Neuron (in vitro differentiated cells): ENCODE measurements around the gene ATP10A.

Source experiments
- H2AFZ ChIP-seq: one replicate; pipeline ENCODE4 v1.6.1; 2013; ENCODE audit warnings: low read depth, mild to moderate bottlenecking, inconsistent platforms, low read length, moderate library complexity
- H3K27me3 ChIP-seq: one replicate; pipeline ENCODE4 v1.6.1; 2013; ENCODE audit warnings: low read length; ENCODE audit not compliant: insufficient read depth
- H3K36me3 ChIP-seq: one replicate; pipeline ENCODE4 v1.6.1; 2013; ENCODE audit warnings: low read length; ENCODE audit not compliant: insufficient read depth
- H3K4me1 ChIP-seq: one replicate; pipeline ENCODE4 v1.6.1; 2013; ENCODE audit warnings: low read length; ENCODE audit not compliant: insufficient read depth
- H3K4me3 ChIP-seq: 2 replicates; pipeline ENCODE4 v1.5.1; 2013; ENCODE audit warnings: mild to moderate bottlenecking, low read length, moderate library complexity
- H3K9me3 ChIP-seq: one replicate; pipeline ENCODE4 v1.6.1; 2013; ENCODE audit warnings: low read length

ATP10A gene

DNA sequence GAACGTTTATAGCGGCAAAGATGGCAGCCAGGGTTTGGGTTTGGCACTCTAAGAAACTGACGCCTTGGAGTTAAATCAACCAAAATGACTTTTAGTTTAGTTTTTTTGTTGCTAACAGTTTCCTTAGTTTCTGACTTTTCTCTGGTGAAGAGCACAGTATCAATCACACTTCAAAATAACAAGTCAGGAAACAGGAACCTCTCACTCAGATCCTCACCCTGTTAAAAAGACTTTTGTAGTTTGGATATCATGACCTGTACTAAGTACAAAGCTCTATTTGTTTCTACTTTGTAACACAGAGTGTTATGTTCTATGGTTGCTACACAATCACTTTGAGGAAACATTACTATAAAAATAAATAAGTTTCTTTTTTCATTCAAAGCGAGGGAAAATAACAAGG is 51.1 kb downstream of the ATP10A start:
- H2AFZ ChIP-seq, result no peak overlapping the region
- no peak overlapping the region for H3K4me3 ChIP-seq

DNA sequence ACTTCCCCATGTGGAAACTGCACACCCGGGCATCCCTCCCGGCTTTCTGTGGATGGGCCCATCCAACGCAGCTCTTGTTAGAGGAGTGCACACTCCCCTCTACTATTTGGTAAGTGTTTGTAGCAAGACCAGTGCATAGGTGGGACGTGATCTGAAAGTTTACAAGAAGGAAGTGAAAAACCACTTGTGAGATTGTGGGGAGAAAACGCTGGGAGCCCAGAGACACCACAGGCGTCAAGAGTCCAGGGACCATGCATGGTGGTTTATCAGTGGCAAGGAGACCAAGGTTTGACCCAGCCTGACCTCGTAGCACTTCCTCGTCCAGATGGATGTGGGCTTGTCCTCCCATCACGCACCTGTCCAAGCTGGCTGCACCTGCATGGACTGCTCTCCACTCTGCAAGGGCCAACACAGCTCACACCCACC is 51.6 kb downstream of the ATP10A start:
- no peaks in the 10 kb centered on the region for H3K36me3 ChIP-seq
- H3K4me1 ChIP-seq, result peaks cover 5% of the 10 kb centered on the region
- no peak overlapping the region for H2AFZ ChIP-seq
- H3K4me3 ChIP-seq, result no peak overlapping the region
- no peaks in the 10 kb centered on the region for H3K27me3 ChIP-seq
- H3K9me3 ChIP-seq, result no peaks in the 10 kb centered on the region

More for the DNA sequence above, 51.1 kb downstream of the ATP10A start:
- H3K9me3 ChIP-seq, result no peaks in the 10 kb centered on the region
- no peaks in the 10 kb centered on the region for H3K36me3 ChIP-seq
- no peaks in the 10 kb centered on the region for H3K27me3 ChIP-seq
- H3K4me1 ChIP-seq, result peaks cover 5% of the 10 kb centered on the region

DNA sequence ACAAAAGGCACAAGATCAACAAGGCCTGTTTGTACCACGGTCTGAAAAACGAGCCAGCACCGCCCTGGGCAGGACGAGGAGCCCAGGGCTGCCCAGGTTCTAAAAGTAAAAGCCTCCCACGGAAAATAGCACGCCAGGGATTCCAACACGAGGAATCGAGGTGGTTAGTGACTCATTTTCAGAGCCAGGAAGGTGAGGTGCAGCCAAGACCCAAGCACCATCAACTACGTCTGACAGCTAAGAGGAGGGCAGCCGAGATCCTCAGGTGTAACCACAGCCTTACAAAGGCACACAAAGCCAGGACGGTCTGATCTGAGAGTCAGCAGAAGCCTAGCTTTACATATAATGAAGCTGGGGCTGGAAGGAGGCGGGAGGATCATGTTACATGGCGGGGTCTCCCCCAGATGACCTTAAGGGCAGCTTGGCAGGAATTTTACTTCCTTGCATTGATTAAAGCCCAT is 52.5 kb downstream of the ATP10A start:
- H3K36me3 ChIP-seq, result no peaks in the 10 kb centered on the region
- no peaks in the 10 kb centered on the region for H3K9me3 ChIP-seq
- H3K4me3 ChIP-seq, result no peak overlapping the region
- peaks cover 5% of the 10 kb centered on the region for H3K4me1 ChIP-seq
- no peaks in the 10 kb centered on the region for H3K27me3 ChIP-seq
- no peak overlapping the region for H2AFZ ChIP-seq

DNA sequence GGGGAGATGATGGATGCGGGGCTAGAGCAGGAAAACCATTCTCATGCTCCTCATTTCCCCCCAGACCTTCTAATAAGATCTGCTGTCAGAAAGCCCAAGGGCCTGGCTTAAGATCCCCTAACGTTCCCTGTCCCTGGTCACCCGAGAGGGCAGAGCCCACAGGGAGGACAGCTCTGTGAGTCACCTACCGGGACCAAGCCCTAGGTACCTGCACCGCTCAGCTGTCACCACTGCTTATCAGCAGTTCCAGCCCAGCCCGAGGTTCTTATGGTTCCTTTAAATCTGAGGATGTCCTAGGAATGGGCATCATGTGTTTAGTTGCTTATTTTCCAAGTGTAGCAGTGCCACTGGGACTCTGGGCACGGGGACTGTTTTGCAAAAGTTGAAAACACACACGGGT is 53.0 kb downstream of the ATP10A start:
- no peak overlapping the region for H2AFZ ChIP-seq
- H3K27me3 ChIP-seq, result no peaks in the 10 kb centered on the region
- no peak overlapping the region for H3K4me3 ChIP-seq
- H3K9me3 ChIP-seq, result no peaks in the 10 kb centered on the region
- no peaks in the 10 kb centered on the region for H3K36me3 ChIP-seq
- H3K4me1 ChIP-seq, result peaks cover 5% of the 10 kb centered on the region

DNA sequence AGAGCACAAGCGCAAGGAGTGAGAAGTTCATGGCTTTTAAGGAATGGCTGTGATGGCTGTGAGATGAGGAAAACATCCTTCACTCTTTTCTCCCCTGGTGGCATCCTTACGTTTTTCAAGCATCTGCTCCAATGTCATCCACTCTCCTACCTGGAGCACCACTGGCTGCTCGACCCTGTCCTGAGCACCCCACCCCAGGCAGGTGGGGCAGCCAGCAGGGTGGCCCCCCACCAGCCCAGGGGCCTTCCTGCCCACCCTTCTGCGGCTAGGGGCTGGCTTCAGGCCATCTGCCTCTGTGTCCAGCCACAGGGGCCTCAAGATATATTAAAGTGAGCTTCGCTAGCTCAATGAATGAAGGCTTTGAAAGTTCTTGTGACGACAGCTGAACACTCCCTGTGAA is 56.1 kb downstream of the ATP10A start:
- Histone ChIP-seq H3K4me1 (peaks cover 5% of the 10 kb centered on the region), H3K9me3 (no peaks in the 10 kb centered on the region), H3K27me3 (no peaks in the 10 kb centered on the region), H3K4me3 (no peak overlapping the region), H2AFZ (no peak overlapping the region), H3K36me3 (no peaks in the 10 kb centered on the region)

DNA sequence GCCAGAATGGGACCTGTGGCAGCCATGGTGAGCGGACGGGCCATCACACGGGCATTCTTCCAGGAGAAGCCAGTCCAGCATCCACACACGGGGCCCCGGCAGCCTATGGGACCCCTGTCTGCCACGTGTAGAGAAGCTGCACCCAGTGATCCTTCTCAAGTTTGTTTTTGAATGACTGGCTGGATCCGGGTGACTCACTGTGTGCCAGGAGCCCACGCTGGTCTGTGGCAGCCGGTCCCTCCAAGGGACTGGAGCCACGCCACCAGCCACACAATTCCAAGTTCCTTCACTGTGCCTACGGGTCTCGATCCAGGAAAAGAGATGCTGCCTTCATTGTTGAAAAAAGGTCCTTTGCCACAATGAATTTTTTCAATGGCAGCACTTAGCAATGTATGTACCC is 58.1 kb downstream of the ATP10A start:
- Histone ChIP-seq H3K4me3 (no peak overlapping the region), H3K36me3 (no peaks in the 10 kb centered on the region), H3K27me3 (no peaks in the 10 kb centered on the region), H2AFZ (no peak overlapping the region), H3K9me3 (no peaks in the 10 kb centered on the region), H3K4me1 (no peaks in the 10 kb centered on the region)

DNA sequence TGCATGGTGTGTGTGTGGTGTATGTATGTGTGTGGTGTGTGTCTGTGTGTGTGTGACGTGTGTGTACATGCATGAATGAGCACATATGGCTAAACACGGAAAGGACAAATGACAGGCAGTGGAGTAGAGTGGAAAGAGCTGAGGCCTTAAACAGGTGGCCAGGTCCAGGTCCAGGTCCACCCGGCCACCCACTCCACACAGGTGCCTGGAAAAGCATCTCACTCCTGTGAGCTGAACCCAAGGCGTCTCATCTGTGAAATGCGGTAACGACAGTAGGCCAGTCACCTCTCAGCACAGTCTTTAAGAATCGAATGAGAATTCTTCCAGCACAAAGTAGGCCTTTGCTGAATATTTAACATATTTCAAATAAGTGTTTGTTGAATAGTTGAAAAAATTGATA is 58.7 kb downstream of the ATP10A start:
- Histone ChIP-seq H3K4me3 (no peak overlapping the region), H3K27me3 (no peaks in the 10 kb centered on the region), H3K36me3 (no peaks in the 10 kb centered on the region), H3K4me1 (no peaks in the 10 kb centered on the region), H2AFZ (no peak overlapping the region), H3K9me3 (no peaks in the 10 kb centered on the region)

DNA sequence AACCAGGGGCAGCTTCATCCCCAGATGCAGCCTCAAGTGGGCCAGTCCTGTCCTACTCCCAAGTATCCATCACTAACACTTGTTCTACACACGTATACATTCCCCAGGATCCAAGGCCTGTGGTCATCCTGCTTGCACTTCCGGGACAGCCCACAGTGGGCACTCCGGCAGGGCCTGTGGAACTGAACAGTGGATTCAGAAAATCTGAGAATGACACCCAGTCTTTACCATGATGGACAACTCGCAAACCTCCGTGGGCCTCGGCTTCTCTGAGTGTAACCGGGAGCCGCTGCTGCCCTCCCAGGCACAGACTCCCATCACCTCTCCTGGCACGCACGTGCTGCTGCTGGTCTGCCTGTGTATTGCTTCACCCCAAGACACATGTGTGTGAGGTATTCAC is 59.6 kb downstream of the ATP10A start:
- Histone ChIP-seq H2AFZ (no peak overlapping the region), H3K4me1 (no peaks in the 10 kb centered on the region), H3K9me3 (no peaks in the 10 kb centered on the region), H3K27me3 (no peaks in the 10 kb centered on the region), H3K36me3 (no peaks in the 10 kb centered on the region), H3K4me3 (no peak overlapping the region)

DNA sequence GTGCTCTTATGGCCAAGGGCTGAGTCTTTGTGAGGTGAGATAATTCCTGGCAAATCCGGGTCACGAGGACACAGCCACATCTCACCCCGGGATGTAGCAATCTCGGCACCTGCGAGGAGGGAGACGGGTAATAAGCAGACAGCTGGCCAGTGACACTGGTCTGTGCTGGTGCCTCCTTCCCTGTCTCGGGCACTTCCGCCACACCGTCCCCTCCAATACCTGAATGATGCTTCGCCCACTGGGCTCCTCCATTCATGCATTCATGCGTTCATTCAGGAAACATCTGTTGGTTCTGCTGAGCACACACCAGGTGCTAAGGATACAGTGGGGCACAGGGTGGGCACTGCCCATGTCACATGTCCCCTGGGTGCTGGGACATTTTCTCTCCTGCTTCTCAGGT is 60.1 kb downstream of the ATP10A start:
- Histone ChIP-seq H3K27me3 (no peaks in the 10 kb centered on the region), H3K36me3 (no peaks in the 10 kb centered on the region), H3K9me3 (no peaks in the 10 kb centered on the region), H3K4me3 (no peak overlapping the region), H3K4me1 (no peaks in the 10 kb centered on the region), H2AFZ (no peak overlapping the region)

DNA sequence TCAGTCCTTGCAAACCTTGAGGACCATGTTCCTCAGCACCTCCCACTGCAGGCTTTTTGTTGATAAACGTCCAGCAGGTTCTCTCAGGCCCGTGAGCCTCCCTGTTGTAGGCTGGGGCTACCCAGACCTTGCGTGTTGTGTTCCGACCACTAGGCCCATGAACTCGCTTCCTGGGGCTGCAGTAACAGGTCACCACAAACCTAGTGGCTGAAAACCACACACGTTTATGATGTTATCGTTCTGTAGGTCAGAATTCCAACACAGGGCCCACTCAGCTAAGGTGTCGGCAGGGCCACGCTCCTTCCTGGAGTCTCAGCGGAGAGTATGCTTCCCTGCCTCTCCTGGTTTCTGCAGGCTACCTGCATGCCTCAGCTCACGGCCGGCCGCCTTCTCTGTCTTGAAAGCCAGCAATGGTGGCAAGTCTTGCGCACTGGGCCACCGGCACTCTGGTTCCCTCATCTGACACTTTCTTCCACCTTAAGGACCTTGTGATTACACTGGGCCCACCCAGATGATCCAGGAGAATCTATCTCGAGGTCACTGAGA is 60.8 kb downstream of the ATP10A start:
- Histone ChIP-seq H3K36me3 (no peaks in the 10 kb centered on the region), H3K9me3 (no peaks in the 10 kb centered on the region), H2AFZ (no peak overlapping the region), H3K4me1 (no peaks in the 10 kb centered on the region), H3K27me3 (no peaks in the 10 kb centered on the region), H3K4me3 (no peak overlapping the region)

DNA sequence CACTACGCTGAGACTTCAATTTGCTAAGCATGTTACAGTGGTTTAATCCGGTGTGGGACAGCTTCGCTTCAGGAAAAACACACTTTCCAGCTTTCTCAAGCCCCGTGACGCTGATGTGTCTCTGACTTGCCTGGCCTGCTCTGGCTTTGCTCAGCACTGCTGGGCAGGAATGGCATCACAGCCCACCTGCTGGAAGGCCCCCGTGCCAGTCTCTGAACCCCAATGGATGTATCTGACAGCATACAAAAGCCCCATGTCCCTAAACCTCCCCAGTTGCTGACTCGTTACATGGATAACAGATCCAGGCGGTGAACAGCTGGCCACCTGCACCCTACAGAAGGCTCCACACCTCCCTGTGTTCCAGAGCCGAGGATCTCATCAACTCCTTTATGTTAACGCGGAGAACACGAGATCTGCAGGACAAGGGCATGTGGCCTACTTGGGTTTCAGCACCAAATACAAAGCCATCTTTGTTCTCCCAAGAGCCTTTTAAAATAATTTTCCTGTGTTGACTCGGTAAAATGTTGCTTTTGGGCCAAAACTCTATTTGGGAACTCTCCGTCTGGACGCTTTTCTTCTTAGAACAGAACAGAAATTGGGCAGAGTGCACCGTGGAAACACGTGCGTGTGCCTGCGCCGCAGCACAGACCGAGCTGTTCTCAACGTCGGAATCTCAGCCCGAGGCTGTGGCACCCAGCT is 61.4 kb downstream of the ATP10A start:
- Histone ChIP-seq H3K27me3 (no peaks in the 10 kb centered on the region), H3K4me1 (no peaks in the 10 kb centered on the region), H3K36me3 (no peaks in the 10 kb centered on the region), H3K9me3 (no peaks in the 10 kb centered on the region), H2AFZ (no peak overlapping the region), H3K4me3 (no peak overlapping the region)

DNA sequence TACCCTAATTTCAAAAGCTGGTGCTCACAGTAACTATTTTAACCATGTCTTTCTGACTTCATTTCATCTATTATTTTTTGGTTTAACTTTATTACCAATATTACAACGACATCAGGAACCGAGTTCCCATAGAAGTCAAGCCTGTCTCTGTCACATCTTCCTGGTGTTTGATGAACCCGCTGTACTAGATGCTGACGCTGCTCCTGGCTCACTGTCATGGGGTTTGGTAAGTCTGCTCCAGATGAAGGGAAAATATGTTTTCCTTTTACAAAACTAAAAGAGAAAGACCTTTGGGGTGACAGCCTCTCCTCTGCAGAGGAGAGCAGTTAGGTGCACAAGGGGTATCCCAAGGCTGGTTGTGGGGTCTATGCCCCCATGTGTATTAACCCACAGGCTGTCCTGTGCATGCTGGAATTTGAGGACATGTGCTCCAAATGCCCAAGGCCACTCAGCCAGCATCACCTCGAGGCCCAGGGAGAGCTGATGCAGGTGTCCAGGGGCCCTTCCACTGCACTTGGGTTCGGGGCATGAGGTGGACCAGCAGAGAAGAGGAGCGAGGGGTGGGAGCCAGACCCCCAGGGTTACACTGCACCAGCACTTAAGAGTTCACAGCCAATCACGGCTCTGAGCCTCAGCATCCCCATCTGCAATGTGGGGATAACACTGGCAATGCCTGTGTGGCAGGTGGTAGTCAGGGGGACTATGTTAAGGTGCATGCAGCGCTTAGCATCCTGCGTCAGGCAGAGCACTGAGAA is 62.2 kb downstream of the ATP10A start:
- Histone ChIP-seq H3K36me3 (no peaks in the 10 kb centered on the region), H3K9me3 (no peaks in the 10 kb centered on the region), H3K27me3 (no peaks in the 10 kb centered on the region), H3K4me1 (no peaks in the 10 kb centered on the region), H3K4me3 (no peak overlapping the region), H2AFZ (no peak overlapping the region)

DNA sequence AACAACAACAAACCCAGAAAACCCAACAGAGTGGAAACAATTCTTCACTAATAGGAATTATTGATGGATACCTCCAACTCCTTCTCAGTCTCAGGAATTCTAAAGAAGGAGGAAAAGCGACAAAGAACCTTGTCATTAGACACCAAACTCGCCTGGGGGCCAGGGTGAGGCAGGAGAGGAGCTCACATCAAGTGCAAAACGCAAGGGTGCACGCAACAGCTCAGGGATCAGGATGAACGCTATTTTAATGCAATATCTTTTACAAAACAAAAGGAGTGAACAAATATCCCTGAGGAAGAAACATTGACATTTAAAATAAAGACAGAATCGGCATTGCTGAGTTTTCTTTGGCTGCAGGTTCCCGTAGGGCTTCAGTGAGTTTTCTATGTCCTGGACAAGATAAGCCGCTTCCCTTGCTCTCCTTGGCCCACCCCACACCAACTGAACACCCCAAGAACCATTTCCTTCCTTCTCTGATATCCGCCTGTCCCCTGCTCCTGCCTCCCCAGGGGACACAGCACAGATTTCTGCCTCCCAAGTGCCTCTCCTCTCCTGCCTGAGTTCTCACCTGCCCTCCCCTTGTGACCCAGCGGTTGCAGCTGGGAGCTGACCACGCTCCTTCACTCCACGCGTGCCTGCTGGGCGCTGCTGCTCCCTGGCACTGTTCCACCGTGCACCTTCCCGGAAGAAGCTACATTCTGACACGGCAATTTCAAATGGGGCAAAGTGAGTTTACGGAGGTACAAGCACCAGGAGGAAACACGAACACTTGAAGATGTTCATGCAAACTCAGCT is 63.0 kb downstream of the ATP10A start:
- Histone ChIP-seq H3K9me3 (no peaks in the 10 kb centered on the region), H2AFZ (no peak overlapping the region), H3K4me3 (no peak overlapping the region), H3K4me1 (no peaks in the 10 kb centered on the region), H3K36me3 (no peaks in the 10 kb centered on the region), H3K27me3 (no peaks in the 10 kb centered on the region)
